ENCODE results near the gene MEX3C. TPM values are rescaled to one million over a fixed set of nuclear protein-coding genes. Genes with fewer than 3 reads are reported as not detected.

Gene MEX3C
- total RNA-seq, 2 experiments from 2014 or later, result 49.6 to 58.2 TPM

- Mint-ChIP-seq H3K4me3 (no peak overlapping the region), H3K27me3 (no peaks in the 10 kb centered on the region), H3K27ac (no peak overlapping the region), H3K36me3 (ENCODE audit: low read depth) (no peaks in the 10 kb centered on the region), H3K4me1 (no peaks in the 10 kb centered on the region), H3K9me3 (no peaks in the 10 kb centered on the region)
- no peak for DNase-seq
- POLR2A ChIA-PET, result no interaction called here
- CTCF ChIA-PET, result no interaction called here
Observed at GRCh38 chr18:51138936-51139335, 58.5 kb downstream of the MEX3C start.

- DNase-seq, result no peak
- Mint-ChIP-seq H3K4me3 (no peak overlapping the region), H3K27ac (no peak overlapping the region), H3K27me3 (no peaks in the 10 kb centered on the region), H3K4me1 (no peaks in the 10 kb centered on the region), H3K9me3 (no peaks in the 10 kb centered on the region), H3K36me3 (ENCODE audit: low read depth) (no peaks in the 10 kb centered on the region)
- ChIA-PET POLR2A (no interaction called here), CTCF (interaction anchor here (0.6 to 0.7 kb wide), 2 partner anchors 221 to 290 kb away, joined by 3 to 4 read pairs; no protein-coding TSS in a partner anchor)
Observed at GRCh38 chr18:51137891-51138290, 59.6 kb downstream of the MEX3C start.

GRCh38 chr18:51137026-51137729 is 60.3 kb downstream of the MEX3C start:
- no peak overlapping the region for H3K27ac Mint-ChIP-seq
- no peaks in the 10 kb centered on the region for H3K27me3 Mint-ChIP-seq
- DNase-seq, result no peak
- POLR2A ChIA-PET, result no interaction called here
- H3K4me1 Mint-ChIP-seq, result no peaks in the 10 kb centered on the region
- H3K36me3 Mint-ChIP-seq (ENCODE audit: low read depth), result no peaks in the 10 kb centered on the region
- no peak overlapping the region for H3K4me3 Mint-ChIP-seq
- no peaks in the 10 kb centered on the region for H3K9me3 Mint-ChIP-seq
- CTCF ChIA-PET, result interaction anchor here (0.6 to 1.5 kb wide), 3 partner anchors 22 to 222 kb away, joined by 3 to 4 read pairs (median 3); no protein-coding TSS in a partner anchor

GRCh38 chr18:51135795-51136194 is 61.7 kb downstream of the MEX3C start:
- H3K9me3 Mint-ChIP-seq, result no peaks in the 10 kb centered on the region
- ChIA-PET CTCF (interaction anchor here (1.5 kb wide), 1 partner anchor 21 kb away, joined by 3 read pairs; no protein-coding TSS in a partner anchor), POLR2A (interaction anchor here (1.1 kb wide), 1 partner anchor 61 kb away, joined by 5 read pairs; no protein-coding TSS in a partner anchor)
- no peak overlapping the region for H3K27ac Mint-ChIP-seq
- no peak overlapping the region for H3K4me3 Mint-ChIP-seq
- no peaks in the 10 kb centered on the region for H3K27me3 Mint-ChIP-seq
- no peaks in the 10 kb centered on the region for H3K4me1 Mint-ChIP-seq
- DNase-seq, result no peak
- H3K36me3 Mint-ChIP-seq (ENCODE audit: low read depth), result no peaks in the 10 kb centered on the region

GRCh38 chr18:51135364-51135763 is 62.1 kb downstream of the MEX3C start:
- CTCF ChIA-PET, result interaction anchor here (1.5 kb wide), 1 partner anchor 20 kb away, joined by 3 read pairs; no protein-coding TSS in a partner anchor
- H3K4me3 Mint-ChIP-seq, result no peak overlapping the region
- H3K27me3 Mint-ChIP-seq, result no peaks in the 10 kb centered on the region
- no peaks in the 10 kb centered on the region for H3K4me1 Mint-ChIP-seq
- no peaks in the 10 kb centered on the region for H3K36me3 Mint-ChIP-seq (ENCODE audit: low read depth)
- no peaks in the 10 kb centered on the region for H3K9me3 Mint-ChIP-seq
- no peak overlapping the region for H3K27ac Mint-ChIP-seq
- DNase-seq, result no peak
- POLR2A ChIA-PET, result interaction anchor here (1.1 kb wide), 1 partner anchor 61 kb away, joined by 5 read pairs; no protein-coding TSS in a partner anchor

GRCh38 chr18:51134721-51135120 is 62.8 kb downstream of the MEX3C start:
- Mint-ChIP-seq H3K27me3 (no peaks in the 10 kb centered on the region), H3K9me3 (no peaks in the 10 kb centered on the region), H3K27ac (no peak overlapping the region), H3K4me3 (no peak overlapping the region), H3K36me3 (ENCODE audit: low read depth) (no peaks in the 10 kb centered on the region), H3K4me1 (no peaks in the 10 kb centered on the region)
- DNase-seq, result no peak
- POLR2A ChIA-PET, result no interaction called here
- CTCF ChIA-PET, result interaction anchor here (1.3 kb wide), 1 partner anchor 14 kb away, joined by 4 read pairs; no protein-coding TSS in a partner anchor

- Mint-ChIP-seq H3K4me3 (no peak overlapping the region), H3K4me1 (no peaks in the 10 kb centered on the region), H3K9me3 (no peaks in the 10 kb centered on the region), H3K27ac (no peak overlapping the region), H3K27me3 (no peaks in the 10 kb centered on the region), H3K36me3 (ENCODE audit: low read depth) (no peaks in the 10 kb centered on the region)
- ChIA-PET CTCF (interaction anchor here (0.5 to 1.4 kb wide), 5 partner anchors 14 to 129 kb away, joined by 3 to 4 read pairs (median 4); no protein-coding TSS in a partner anchor), POLR2A (no interaction called here)
- DNase-seq, result no peak
Observed at GRCh38 chr18:51133580-51134160, 63.8 kb downstream of the MEX3C start.

- no peak for DNase-seq
- H3K4me3 Mint-ChIP-seq, result no peak overlapping the region
- H3K36me3 Mint-ChIP-seq (ENCODE audit: low read depth), result no peaks in the 10 kb centered on the region
- H3K4me1 Mint-ChIP-seq, result no peaks in the 10 kb centered on the region
- ChIA-PET CTCF (interaction anchor here (1.2 to 1.4 kb wide), 2 partner anchors 22 to 28 kb away, joined by 3 to 4 read pairs; no protein-coding TSS in a partner anchor), POLR2A (no interaction called here)
- no peak overlapping the region for H3K27ac Mint-ChIP-seq
- no peaks in the 10 kb centered on the region for H3K27me3 Mint-ChIP-seq
- no peaks in the 10 kb centered on the region for H3K9me3 Mint-ChIP-seq
Observed at GRCh38 chr18:51132256-51132935, 65.1 kb downstream of the MEX3C start.

GRCh38 chr18:51128533-51128932 is 68.9 kb downstream of the MEX3C start:
- Mint-ChIP-seq H3K4me1 (no peaks in the 10 kb centered on the region), H3K9me3 (no peaks in the 10 kb centered on the region), H3K27ac (no peak overlapping the region), H3K4me3 (no peak overlapping the region), H3K36me3 (ENCODE audit: low read depth) (no peaks in the 10 kb centered on the region), H3K27me3 (no peaks in the 10 kb centered on the region)
- POLR2A ChIA-PET, result no interaction called here
- CTCF ChIA-PET, result no interaction called here
- DNase-seq, result no peak

GRCh38 chr18:51127664-51128063 is 69.8 kb downstream of the MEX3C start:
- POLR2A ChIA-PET, result no interaction called here
- H3K36me3 Mint-ChIP-seq (ENCODE audit: low read depth), result no peaks in the 10 kb centered on the region
- H3K4me3 Mint-ChIP-seq, result no peak overlapping the region
- CTCF ChIA-PET, result no interaction called here
- no peaks in the 10 kb centered on the region for H3K27me3 Mint-ChIP-seq
- H3K4me1 Mint-ChIP-seq, result no peaks in the 10 kb centered on the region
- no peaks in the 10 kb centered on the region for H3K9me3 Mint-ChIP-seq
- no peak for DNase-seq
- no peak overlapping the region for H3K27ac Mint-ChIP-seq

GRCh38 chr18:51125976-51126375 is 71.5 kb downstream of the MEX3C start:
- no peaks in the 10 kb centered on the region for H3K9me3 Mint-ChIP-seq

More at GRCh38 chr18:51125976-51126375, 71.5 kb downstream of the MEX3C start:
- no peak overlapping the region for H3K4me3 Mint-ChIP-seq
- DNase-seq, result no peak
- H3K36me3 Mint-ChIP-seq (ENCODE audit: low read depth), result no peaks in the 10 kb centered on the region
- ChIA-PET POLR2A (no interaction called here), CTCF (no interaction called here)
- no peaks in the 10 kb centered on the region for H3K27me3 Mint-ChIP-seq
- H3K4me1 Mint-ChIP-seq, result no peaks in the 10 kb centered on the region
- no peak overlapping the region for H3K27ac Mint-ChIP-seq
